ENCODE results near the gene PLCB1.

Gene PLCB1

DNA sequence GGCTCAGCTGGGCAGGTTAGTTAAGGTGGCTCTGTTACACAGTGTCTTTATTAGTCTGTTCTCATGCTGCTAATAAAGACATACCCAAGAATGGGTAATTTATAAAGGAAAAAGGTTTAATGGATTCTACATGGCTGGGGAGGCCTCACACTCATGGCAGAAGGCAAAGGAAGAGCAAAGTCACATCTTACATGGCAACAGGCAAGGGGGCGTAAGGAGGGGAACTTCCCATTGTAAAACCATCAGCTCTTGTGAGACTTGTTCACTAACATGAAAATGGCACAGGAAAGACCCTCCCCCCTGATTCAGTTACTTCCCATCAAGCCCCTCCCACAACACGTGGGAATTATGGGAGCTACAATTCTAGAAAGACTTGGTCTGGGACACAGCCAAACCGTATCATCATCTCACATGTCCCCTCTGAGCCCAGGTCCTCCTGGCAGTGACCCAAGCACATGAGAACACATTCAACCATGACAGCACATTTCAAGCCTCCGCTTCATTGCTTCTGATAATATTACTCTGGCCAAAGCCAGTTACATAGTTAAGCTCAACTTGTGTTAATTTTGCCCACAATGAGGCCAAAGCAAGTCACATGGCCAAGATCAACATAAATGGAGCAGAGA lies 383.9 kb downstream of the PLCB1 start:
- no peak for TF ChIP-seq POLR2A (IDR thresholded peaks at IDR 0.05; ENCODE audit: low read depth, low read length)
- TF ChIP-seq TAF1 (IDR thresholded peaks at IDR 0.05; ENCODE audit: borderline replicate concordance, low read depth, low read length): no peak
- no peak for TF ChIP-seq POLR2AphosphoS5 (IDR thresholded peaks at IDR 0.05; ENCODE audit: low read depth, low read length)
- FAIRE-seq (no peak), DNase-seq (ENCODE audit: insufficient read length) (no peak)

DNA sequence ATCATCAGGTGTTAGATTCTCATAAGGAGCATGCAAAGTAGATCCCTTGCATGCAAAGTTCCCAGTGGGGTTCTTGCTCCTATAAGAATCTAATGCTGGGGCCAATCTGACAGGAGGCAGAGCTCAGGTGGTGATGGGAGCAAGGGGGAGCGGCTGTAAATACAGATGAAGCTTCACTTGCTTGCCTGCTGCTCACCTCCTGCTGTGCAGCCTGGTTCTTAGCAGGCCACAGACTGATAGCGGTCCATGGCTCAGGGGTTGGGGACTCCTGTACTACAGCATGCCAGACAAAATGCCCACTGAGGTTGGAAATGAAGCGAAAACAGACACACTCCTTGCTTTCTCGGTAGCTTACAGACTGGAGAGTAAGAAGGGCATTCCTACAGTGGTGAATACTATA lies 386.8 kb downstream of the PLCB1 start:
- DNase-seq (ENCODE audit: insufficient read length) (no peak), FAIRE-seq (no peak)
- no peak for TF ChIP-seq TAF1 (IDR thresholded peaks at IDR 0.05; ENCODE audit: borderline replicate concordance, low read depth, low read length)
- no peak for TF ChIP-seq POLR2AphosphoS5 (IDR thresholded peaks at IDR 0.05; ENCODE audit: low read depth, low read length)
- TF ChIP-seq POLR2A (IDR thresholded peaks at IDR 0.05; ENCODE audit: low read depth, low read length): no peak

DNA sequence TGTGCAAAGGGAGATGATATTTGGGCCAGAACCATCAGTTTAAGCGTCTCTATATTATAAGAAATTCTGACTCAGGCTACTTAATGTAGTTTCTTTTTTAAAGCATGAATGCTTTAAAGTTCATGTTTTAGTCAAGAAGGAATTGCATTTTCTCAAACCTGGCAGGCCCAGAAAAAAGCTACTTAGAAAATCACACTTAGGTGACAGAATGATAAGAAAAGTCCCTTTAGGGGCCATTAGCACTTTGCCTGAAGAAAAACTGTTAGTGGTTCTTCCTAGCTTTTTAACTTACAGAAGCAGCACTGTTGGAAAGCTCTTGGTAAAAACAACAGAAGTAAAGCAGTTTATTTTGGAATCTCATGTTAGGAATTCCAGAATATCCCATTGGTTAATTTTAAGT lies 387.8 kb downstream of the PLCB1 start:
- no peak for FAIRE-seq
- no peak for DNase-seq (ENCODE audit: insufficient read length)
- TF ChIP-seq POLR2AphosphoS5 (IDR thresholded peaks at IDR 0.05; ENCODE audit: low read depth, low read length) (no peak), TAF1 (IDR thresholded peaks at IDR 0.05; ENCODE audit: borderline replicate concordance, low read depth, low read length) (no peak), POLR2A (IDR thresholded peaks at IDR 0.05; ENCODE audit: low read depth, low read length) (no peak)

DNA sequence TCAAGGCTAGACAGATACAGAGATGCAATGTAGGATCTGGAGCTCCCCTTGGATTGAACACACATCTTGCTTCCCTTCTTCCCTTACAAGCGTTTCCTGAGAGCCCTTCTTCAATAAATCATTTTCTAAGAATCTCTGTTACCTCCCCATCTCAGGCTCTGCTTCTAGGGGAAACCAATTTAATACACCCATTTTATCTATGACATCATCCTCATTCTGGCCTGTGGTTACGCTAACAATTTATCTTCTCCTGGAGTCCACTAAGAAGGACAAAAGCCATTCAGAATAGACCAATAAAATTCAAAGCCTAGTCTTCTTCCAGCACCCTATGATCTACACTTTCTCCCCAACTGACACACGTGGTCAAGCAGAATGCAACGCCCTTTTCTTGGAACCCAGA lies 390.1 kb downstream of the PLCB1 start:
- no peak for FAIRE-seq
- no peak for TF ChIP-seq TAF1 (IDR thresholded peaks at IDR 0.05; ENCODE audit: borderline replicate concordance, low read depth, low read length)
- no peak for DNase-seq (ENCODE audit: insufficient read length)

DNA sequence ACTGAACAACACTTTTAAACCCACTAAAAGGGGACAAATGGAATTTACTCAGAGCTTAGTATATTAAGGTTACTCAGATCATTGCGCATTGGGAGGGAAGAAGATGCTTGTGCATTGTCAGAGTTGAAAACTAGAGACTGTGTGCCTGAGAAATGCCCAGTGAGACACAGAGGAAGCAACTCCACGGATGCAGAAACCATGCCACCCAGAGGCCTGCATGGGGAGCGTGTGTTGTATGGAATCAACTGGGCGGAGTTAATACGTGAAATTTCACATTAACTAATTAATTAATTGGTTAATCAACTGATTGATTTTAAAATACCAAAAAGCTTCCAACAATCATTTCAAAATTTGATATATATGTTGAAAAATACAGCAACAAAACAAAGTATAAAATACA lies 391.6 kb downstream of the PLCB1 start:
- FAIRE-seq (no peak), DNase-seq (ENCODE audit: insufficient read length) (no peak)
- TF ChIP-seq TAF1 (IDR thresholded peaks at IDR 0.05; ENCODE audit: borderline replicate concordance, low read depth, low read length) (no peak), POLR2A (IDR thresholded peaks at IDR 0.05; ENCODE audit: low read depth, low read length) (no peak), POLR2AphosphoS5 (IDR thresholded peaks at IDR 0.05; ENCODE audit: low read depth, low read length) (no peak)

DNA sequence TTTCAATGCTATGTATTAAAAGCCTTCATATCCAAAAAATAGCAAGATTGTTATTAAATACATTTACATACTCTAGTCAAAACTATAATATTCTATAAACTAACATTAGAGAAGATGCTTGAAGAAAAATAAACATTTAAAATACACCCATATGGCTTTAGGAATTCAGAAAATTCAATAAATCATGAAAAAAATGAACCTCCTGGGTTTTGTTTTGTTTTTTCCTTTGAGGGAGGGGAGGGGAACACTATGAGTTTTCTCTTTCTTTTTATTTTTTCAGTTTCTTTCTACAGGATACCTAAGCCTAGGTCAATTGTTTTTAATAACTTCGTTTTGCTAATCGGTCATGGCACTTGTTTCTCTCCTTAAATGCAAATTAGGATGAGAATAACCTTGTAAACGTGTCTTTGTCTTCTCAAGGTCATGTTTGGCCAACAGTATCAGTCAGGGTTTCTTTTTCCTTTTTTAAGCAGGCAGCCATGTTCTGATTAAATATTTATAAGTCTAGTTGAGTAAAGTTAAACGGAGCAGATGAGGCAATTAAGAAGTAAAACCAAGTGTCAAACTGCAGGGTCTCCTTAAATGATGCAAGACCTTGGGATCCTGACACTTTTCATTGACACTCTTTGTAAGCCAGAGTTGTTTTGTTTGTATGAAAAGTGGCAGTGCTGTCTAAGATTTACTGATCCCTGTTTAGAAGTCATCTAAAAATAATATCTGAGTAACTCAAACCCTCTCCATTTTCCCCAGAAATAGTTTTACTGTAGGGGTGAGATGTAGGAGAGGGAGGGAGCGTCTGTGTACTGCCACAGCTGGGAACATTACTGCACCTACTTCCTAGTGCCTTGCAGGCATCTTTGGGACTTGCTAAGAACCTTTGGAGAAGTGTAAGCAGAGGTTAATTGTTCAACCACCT lies 392.3 kb downstream of the PLCB1 start:
- no peak for TF ChIP-seq POLR2AphosphoS5 (IDR thresholded peaks at IDR 0.05; ENCODE audit: low read depth, low read length)
- TF ChIP-seq TAF1 (IDR thresholded peaks at IDR 0.05; ENCODE audit: borderline replicate concordance, low read depth, low read length): no peak
- TF ChIP-seq POLR2A (IDR thresholded peaks at IDR 0.05; ENCODE audit: low read depth, low read length): no peak
- FAIRE-seq (no peak), DNase-seq (ENCODE audit: insufficient read length) (no peak)

DNA sequence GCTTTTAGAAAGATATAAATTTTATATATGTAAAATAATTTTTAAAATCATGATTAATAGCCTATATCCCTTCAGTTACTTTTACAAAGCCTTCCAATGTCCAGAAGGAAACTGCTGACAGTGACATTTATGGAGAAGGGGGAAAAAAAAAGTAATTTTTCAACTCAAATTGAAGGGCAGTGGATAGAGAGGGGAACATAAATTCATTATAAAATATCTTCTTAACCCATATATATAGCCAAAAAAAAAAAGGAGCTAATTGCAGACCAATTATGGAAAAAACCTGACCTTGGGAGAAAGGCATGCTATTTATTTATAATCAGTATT lies 392.9 kb downstream of the PLCB1 start:
- no peak for TF ChIP-seq POLR2AphosphoS5 (IDR thresholded peaks at IDR 0.05; ENCODE audit: low read depth, low read length)
- no peak for TF ChIP-seq TAF1 (IDR thresholded peaks at IDR 0.05; ENCODE audit: borderline replicate concordance, low read depth, low read length)
- no peak for TF ChIP-seq POLR2A (IDR thresholded peaks at IDR 0.05; ENCODE audit: low read depth, low read length)
- no peak for DNase-seq (ENCODE audit: insufficient read length)
- FAIRE-seq: no peak

DNA sequence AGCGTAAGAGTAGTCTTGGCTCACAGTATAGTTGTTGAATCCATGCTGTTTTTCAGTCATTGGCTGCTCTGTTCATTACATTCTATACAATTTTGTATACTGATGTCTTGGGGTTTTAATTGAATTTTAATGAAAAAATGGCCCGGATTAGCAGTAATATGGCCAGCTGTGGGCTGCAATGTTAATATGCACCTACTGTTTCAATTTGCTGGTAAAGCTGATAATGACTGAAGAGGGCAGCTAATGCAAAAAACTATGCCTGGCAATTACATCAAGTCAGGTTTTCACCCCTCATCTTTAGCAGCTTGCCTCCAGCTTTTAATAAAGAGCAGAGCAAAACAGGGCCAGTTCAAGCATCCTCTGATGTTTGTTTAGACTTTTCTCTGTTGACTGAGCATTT lies 394.5 kb downstream of the PLCB1 start:
- DNase-seq (ENCODE audit: insufficient read length): no peak
- TF ChIP-seq POLR2AphosphoS5 (IDR thresholded peaks at IDR 0.05; ENCODE audit: low read depth, low read length) (no peak), POLR2A (IDR thresholded peaks at IDR 0.05; ENCODE audit: low read depth, low read length) (no peak), TAF1 (IDR thresholded peaks at IDR 0.05; ENCODE audit: borderline replicate concordance, low read depth, low read length) (no peak)
- FAIRE-seq: no peak

DNA sequence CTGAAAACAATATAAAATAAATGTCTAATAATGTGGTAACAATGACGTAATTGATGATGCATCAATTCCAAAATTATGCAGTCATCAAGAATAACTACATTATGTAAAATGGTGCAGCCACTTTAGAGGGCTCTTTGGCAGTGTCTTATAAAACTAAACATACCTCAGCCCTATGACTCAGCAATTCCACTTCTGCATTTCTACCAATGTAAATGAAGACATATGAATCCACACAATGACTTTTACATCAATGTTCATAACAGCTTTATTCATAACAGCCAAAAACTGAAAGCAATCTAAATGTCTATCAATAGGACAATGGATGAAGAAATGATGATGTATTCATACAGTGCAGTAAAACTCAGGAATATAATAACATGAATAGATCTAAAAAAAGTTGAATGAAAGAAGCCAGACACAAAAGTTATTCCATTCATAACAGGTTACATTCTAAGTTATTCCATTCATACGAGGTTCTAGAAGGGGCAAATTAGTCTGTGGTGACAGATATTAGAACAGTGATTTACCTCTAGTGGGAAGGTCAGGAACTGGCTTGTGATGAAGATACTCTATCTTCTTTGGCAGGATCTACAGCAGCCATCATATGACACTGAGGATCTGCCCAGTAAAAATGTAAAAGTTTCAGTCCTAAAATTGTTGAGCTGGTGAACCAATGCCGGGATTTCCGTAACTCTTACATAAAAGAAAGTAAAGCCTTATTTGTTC lies 396.1 kb downstream of the PLCB1 start:
- no peak for FAIRE-seq
- TF ChIP-seq POLR2AphosphoS5 (IDR thresholded peaks at IDR 0.05; ENCODE audit: low read depth, low read length) (no peak), POLR2A (IDR thresholded peaks at IDR 0.05; ENCODE audit: low read depth, low read length) (no peak), TAF1 (IDR thresholded peaks at IDR 0.05; ENCODE audit: borderline replicate concordance, low read depth, low read length) (no peak)
- no peak for DNase-seq (ENCODE audit: insufficient read length)

DNA sequence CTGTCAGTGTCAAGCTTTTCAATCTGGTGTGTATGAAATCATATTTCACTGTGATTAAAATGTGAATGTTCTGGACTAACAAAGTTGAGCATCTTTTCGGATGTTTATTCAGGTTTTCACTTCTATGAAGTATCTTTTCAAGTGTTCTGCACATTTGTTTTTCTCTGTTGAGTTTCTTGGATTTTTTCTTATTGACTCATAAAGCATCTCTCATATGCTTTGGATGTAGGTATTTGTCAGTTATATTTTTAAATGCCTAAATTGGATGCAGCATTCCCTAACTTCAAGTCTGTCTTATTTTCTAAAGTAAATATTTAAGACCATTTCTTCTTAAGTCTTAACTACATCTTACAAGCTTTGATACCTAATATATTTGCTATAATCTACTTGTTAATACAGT lies 398.0 kb downstream of the PLCB1 start:
- DNase-seq (ENCODE audit: insufficient read length) (no peak), FAIRE-seq (no peak)
- TF ChIP-seq POLR2AphosphoS5 (IDR thresholded peaks at IDR 0.05; ENCODE audit: low read depth, low read length): no peak
- no peak for TF ChIP-seq TAF1 (IDR thresholded peaks at IDR 0.05; ENCODE audit: borderline replicate concordance, low read depth, low read length)
- no peak for TF ChIP-seq POLR2A (IDR thresholded peaks at IDR 0.05; ENCODE audit: low read depth, low read length)

DNA sequence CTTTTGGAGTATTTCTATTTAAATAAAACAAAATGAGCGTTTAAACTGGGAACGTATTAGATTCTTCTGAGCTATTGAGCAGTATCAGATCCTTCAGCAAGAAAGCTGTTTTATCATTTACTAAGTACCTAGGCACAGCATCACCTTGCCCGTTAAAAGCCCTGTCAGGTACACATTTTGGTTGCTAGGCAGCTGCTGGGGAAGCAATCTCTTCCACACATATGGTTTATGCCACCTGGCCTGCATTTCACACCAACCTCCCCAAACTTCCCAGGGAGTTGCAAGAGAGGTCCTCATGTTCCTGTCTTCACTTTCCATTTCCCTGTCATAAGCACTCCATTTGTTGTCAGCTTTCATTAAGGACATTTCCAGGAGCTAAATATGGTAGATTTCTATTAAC lies 400.1 kb downstream of the PLCB1 start:
- TF ChIP-seq POLR2AphosphoS5 (IDR thresholded peaks at IDR 0.05; ENCODE audit: low read depth, low read length): no peak
- no peak for TF ChIP-seq TAF1 (IDR thresholded peaks at IDR 0.05; ENCODE audit: borderline replicate concordance, low read depth, low read length)
- TF ChIP-seq POLR2A (IDR thresholded peaks at IDR 0.05; ENCODE audit: low read depth, low read length): no peak
- no peak for DNase-seq (ENCODE audit: insufficient read length)
- no peak for FAIRE-seq
